Measurements from ENCODE around the gene PXMP4. TPM values are rescaled to one million over a fixed set of nuclear protein-coding genes. Genes with fewer than 3 reads are reported as not detected.

PXMP4 gene
- total RNA-seq, 1 experiment from 2014 or later, result 1.3 TPM

DNA sequence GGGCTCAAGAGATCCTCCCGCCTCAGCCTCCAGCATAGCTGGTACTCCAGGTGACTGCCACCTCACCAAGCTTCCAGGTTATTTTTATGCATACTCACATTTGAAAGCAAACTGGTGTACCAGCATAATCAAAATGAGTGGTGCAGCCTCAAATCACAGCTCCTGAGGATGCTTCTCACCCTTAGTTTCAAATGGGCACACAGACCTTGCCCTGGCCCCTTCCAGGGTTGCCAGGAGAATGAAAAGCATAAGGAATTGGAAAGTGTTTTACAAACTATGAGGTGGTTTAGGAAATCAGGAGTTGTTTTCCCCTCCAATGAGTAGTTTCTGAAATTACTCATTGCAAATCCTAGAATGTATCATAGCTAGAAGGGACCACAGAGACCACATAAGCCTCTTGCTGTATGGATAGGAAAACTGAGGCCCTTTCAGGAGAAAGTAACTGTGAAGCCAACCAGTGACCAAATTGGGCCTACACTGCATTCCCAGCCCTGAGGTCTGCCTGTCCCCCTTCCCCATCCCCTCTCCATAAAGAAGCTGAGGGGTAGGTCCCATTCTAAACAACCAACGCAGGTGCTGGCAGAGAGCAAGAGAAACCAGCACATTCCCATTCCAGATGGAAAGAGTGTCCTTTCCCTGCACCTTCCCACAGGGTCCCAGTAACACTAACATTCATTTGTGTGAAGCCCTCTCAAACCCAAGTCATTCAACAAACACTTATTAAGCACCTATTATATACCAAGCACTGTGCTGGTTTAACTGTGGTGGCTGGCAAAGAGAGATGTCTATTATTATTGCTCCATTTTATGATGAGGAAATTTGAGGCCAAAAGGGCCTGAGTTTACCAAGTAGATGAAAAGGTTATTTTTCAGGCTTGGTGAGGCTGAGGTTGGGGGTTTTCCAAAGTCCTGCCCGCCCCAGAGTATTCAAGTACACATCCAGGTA, 31.8 kb downstream of the PXMP4 start:
- DNase-seq (ENCODE audit: low spot score), result no peak
- in situ Hi-C loops (cut with HindIII; ENCODE audit: low sequenced_read_pairs), result no loop called here

DNA sequence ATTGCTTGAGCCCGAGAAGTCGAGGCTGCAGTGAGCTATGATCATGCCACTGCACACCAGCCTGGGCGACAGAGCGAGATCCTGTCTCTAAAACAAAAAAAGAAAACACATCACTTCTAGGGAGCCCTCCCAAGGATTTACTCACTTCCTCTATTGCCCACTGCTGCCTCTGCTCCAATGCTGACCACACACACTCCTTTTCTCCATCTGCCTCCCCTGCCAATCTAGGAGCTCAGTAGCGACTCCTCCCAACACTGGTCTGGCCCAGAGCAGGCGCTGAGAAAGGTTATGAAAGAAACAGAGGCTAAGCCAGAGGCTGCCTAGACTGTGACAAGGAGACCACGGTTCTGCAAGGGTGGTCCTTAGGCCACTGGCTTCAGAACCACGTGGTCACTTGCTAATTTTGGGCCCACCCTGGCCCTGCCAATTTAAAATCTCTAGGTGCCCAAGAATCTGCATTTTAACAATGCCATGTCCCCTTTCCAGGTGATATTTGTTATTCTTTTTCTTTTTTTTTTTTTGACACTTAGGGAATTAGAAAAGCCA, 32.7 kb downstream of the PXMP4 start:
- DNase-seq (ENCODE audit: low spot score), result no peak
- in situ Hi-C loops (cut with HindIII; ENCODE audit: low sequenced_read_pairs), result no loop called here

DNA sequence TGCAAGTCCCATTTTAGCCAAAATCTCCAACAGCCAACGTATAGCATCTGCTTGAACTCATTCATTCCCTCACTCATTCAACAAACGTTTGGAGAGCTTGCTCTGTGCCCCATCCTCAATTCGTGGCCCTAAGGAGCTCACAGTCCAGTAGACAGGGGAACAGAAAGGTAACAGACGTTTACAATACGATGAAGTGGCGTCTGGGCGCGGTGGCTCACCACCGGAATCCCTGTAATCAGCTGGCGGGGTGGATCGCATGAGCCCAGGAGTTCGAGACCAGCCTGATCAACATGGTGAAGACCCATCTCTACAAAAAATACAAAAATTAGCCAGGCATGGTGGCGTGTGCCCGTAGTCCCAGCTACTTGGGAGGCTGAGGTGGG, 33.1 kb downstream of the PXMP4 start:
- DNase-seq (ENCODE audit: low spot score), result no peak
- in situ Hi-C loops (cut with HindIII; ENCODE audit: low sequenced_read_pairs), result no loop called here

DNA sequence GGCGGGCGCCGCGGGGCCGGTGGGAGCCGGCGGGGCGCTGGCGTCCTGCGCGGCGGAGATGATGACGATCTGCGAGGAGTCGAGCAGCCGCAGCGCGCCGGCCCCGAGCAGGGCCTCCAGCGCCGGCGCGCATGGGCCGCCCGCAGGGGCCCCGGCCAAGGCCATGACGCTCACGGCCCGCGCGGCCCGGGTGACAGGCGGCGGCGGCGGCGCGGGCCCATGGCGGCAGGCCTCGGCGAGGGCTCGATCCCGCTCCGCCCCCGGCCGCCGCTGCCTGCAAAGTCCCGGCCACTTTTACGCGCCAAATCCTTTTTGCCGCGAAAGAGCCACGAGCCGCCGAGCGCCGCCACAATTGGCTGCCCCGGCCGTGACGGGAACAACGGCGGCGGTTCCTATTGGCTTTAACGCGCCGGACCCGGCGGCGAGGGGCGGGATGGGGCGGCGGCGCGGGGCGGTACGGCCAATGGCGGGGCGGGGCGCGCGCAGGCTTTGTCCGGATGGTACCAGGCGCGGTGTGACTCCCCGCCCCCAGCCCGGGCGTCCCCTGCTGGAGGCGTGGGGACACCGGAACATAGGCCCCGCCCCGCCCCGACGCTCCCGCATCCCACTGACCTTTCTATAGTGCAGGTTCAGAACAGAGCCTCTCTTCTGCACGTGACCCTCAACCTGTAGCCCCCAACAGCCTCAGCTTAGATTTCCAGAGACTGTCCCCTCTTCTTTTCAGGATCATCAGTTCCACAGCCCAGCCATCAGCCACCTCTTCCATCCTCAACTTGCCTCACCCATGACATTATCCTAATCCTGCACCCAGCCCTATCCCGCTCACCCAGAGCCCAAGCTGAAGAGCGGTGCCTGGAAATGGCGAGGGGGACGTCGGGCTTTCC, 33.8 kb downstream of the PXMP4 start, which contains the start of gene E2F1:
Gene E2F1, minus strand, starts transcription at position 286 of the 884 bp plus-strand sequence. Its CDS starts 121 bp downstream, at position 165.
- peak; percentile 91 for DNase-seq (ENCODE audit: low spot score)
- in situ Hi-C loops (cut with HindIII; ENCODE audit: low sequenced_read_pairs), result no loop called here

DNA sequence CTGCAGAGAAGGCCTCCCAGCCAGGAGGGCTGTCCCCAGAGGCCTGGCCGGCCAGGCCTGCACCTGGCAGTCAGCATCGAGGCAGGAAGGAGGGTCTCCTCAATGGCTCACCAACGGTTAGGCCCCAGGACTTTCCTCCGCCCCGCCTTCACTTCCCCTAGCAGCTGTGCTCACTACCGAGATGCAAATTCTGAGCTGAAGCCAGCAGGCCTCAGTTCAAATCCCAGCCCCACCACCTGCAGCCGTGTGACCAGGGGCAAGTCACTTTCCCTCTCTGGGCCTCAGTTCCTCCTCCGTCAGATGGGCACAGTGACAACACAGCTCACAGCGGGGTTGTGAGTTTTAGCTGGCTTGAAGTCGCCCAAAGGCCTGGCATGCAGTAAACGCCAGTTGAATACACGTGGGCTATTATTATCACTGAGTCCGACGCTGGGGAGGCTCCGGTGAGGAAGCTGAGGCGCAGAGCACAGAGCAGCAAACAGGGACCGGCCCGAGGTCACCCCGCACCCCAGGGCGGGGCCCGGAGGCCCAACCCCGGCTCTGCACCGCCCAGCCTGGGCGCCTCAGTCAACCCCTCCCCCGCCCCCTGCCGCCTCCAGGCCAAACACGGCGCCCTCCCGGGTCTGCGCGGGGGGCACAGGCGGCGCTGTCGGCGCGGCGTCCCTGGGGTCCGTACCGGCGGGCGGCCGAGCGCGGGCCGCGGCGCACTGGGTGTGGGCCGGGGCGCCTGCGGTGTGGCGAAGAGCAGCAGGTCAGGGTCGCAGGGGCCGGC, 34.6 kb downstream of the PXMP4 start:
- DNase-seq (ENCODE audit: low spot score), result no peak
- in situ Hi-C loops (cut with HindIII; ENCODE audit: low sequenced_read_pairs), result no loop called here

DNA sequence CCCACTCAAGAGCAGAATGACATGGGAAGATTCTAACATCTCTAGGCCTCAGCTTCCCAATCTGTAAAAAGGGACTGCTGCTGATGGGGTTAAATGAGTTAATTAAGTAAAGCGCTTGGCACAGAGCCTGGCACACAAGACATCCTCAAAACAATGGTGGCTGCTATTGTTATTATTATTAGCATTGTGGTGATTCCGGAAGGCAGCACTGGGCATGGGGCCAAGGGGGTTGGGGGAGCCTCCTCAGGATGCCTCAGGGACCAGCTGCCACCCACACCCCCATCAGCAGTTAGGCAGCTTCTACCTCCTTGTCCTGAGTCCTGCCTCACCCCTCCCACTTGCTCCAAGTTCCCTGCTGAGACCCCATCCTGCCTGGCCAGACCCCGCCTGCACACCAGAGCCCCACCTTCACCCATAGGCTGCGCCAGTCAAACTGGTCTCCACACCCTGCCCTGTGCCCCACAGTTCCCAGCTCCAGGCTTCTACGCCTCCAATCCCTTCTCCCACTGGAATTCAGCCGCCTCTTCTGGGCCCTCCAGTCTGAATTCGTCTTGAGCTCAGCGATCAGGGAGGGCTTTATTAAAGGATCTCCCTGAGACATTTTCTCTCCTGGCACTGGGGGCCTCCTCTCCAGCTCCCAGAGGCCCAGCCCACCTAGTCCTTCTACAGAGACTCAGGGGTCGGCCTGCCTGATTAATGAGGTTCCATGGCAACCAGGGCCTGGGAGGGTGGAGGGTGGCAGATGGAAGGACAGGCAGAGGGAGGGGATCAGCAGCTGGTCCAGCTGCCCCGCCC, 35.4 kb downstream of the PXMP4 start:
- DNase-seq (ENCODE audit: low spot score), result no peak
- in situ Hi-C loops (cut with HindIII; ENCODE audit: low sequenced_read_pairs), result no loop called here

DNA sequence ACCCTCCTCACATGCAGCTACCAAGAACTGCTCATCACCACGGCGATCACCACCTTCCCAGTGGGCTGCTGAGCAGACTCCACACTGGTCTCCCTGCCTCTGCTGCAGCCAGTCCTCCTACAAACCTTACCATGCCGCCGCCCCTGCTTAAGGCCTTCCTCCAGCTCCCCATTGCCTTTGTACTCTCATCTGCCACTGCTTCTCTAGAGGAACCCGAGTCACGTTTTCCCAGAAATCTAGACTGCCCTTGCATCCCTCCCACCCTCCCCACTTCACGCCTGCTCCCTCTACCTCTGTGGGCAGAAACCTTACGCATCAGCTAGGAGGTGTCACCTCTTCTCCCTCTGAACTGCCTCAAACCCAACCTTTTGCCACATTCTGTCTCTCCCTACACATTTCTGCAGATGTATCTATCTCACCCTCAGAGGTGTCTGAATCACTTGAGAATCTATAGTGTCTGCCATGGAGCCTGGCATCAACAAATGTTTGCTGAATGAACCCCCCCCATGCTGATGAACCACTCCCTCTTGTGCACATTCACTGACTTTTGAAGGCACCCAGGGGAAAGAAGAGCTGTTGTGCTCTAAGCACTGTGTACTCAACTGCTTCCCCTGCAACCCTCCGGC, 38.3 kb downstream of the PXMP4 start:
- DNase-seq (ENCODE audit: low spot score), result no peak
- in situ Hi-C loops (cut with HindIII; ENCODE audit: low sequenced_read_pairs), result no loop called here

DNA sequence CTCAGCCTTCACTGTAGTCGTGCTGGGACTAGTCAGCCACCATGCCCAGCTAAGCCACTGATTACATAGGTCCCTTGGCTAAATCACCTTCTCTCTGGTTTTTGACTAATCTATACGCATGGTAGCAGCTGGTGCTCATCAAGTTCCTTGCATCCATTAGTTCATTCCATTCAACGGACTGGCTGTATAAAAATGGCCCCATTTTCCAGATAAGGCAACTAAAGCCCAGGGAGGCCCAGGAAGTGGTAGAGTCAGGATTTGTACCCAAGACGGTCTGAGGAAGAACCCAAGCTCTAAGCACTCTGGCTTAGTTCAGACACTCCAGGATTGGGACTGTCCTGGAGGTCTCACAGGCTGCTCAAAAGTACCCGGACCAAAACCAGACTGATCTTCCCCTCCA, 38.8 kb downstream of the PXMP4 start:
- in situ Hi-C loops (cut with HindIII; ENCODE audit: low sequenced_read_pairs), result no loop called here
- no peak for DNase-seq (ENCODE audit: low spot score)

DNA sequence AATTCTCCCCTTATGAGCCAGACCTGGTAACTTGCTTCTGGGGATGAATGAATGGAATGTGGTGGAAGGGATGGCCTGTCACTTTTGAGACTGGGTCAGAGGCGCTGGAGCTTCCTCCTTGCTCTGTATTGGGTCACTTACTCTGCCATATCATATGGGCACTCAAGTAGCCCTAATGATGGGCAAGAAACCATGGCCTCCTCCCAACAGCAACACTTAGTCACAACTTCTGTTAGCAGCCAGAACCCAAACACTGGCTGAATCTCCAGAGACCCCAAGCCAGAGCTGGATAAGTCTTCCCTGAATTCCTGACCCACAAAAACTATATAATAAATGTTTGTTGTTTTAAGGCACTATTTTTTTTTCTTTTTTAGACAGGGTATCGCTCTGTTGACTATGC, 39.4 kb downstream of the PXMP4 start:
- in situ Hi-C loops (cut with HindIII; ENCODE audit: low sequenced_read_pairs), result no loop called here
- no peak for DNase-seq (ENCODE audit: low spot score)

DNA sequence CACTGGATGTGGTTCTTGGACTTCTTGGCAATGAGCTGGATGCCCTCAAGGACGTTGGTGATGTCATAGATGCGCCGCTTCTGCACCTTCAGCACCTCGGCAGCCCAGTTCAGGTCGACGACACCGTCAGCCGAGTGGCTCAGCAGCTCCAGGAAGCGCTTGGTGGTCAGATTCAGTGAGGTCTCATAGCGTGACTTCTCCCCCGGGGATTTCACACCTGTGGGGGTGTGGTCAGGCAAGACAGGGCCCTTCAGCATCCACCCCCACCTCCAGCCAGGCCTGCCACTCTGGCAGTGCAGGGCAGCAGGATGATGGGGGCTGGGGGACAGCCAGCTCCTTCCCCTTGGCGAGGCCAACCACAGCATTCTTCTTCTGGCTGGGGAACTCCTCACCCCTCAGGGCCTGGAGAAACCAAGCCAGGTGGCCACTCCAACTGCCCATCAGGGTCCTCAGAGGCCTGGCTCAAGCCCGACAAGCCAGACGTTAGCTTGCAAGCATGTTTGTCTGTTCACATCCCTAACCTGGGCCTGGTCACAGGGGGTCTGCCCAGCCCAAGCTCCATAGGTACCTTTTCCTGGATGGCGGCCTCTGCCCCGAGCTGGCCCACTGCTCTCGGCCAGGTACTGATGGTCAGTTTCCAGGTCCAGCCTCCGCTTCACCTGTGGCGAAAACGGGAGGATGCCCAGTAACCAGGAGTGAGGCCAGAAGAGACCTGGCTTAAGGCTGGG, 40.2 kb downstream of the PXMP4 start:
- no peak for DNase-seq (ENCODE audit: low spot score)
- in situ Hi-C loops (cut with HindIII; ENCODE audit: low sequenced_read_pairs), result no loop called here

DNA sequence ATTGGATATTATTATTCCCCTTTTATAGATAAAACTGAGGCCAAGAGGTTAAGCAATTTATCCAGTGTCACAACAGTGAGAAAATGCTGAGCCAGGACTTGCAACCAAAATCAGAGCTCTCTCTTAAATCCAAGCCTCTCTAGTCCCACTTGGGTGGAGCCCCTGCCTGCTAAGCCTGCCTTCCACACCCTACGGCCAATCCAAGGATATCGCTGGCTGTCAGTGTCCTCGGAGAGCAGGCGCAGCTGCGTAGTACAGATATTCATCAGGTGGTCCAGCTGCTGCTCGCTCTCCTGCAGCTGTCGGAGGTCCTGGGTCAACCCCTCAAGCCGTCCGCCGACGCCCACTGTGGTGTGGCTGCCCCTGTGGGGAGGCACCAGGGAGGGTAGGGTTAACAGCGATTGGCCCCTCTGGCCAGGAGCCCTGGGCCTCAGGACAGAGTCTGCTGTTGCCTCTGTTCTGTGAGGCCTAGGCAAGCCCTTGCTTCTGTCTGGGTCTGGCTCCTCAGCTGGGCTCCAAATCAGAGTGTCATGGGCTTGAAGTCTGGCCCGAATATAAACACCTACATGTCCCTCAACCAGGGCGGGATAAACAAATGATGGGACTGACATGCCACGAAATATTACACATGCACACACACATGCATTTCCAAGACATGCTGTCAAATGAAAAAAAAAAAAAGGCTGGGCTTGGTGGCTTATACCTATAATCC, 42.0 kb downstream of the PXMP4 start:
- no peak for DNase-seq (ENCODE audit: low spot score)
- in situ Hi-C loops (cut with HindIII; ENCODE audit: low sequenced_read_pairs), result no loop called here

DNA sequence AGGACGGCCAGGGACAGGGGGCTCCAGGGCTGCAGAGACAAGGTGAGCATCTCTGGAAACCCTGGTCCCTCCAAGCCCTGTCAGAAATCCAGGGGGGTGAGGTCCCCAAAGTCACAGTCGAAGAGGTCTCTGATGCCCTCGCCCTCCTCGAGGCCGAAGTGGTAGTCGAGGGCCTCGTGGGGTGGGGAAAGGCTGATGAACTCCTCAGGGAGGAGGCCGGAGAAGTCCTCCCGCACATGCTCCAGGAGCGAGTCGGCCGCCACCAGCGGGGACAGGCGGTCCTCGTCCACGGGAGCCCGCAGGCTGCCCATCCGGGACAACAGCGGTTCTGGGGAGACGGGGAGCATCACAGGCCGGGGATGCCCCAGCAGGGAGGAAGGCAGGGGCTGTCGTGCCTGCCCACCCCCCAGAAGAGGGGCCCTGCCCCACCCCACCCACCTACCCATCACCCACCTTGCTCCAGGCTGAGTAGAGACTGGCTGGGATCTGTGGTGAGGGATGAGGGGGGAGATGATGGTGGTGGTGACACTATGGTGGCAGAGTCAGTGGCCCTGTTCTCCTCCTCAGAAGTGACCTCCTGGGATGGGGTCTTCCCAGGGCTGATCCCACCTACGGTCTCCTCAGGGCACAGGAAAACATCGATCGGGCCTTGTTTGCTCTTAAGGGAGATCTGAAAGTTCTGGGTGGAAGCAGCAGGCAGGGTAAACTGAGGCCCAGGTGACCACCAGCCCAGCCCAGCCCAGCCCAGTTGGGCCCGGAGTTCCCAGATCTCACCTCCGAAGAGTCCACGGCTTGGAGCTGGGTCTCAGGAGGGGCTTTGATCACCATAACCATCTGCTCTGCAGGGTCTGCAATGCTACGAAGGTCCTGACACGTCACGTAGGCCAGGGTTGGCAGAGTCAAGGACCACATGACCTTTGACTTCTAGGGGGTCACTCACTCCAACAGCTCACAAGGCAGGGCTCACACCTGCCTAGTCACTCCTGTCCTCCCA, 43.2 kb downstream of the PXMP4 start:
- in situ Hi-C loops (cut with HindIII; ENCODE audit: low sequenced_read_pairs), result no loop called here
- no peak for DNase-seq (ENCODE audit: low spot score)

DNA sequence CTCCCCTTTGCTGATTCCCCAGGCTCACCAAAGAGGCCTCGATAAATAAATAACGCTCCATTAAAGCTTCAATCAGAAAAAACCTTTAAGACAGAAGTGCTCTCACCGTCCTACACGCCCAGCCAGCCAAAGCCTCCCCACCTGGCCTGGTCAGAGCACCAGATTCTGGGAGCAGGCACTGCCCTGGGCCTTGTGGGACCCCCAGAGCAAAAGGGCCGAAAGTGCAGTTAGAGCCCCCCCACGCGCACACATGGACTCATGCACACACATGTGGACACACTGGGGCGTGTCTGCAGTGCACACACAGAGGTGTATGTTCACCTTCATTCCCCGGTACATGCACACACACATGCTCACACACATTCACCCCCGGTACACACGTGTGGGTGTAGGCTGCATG, 44.0 kb downstream of the PXMP4 start:
- no peak for DNase-seq (ENCODE audit: low spot score)
- in situ Hi-C loops (cut with HindIII; ENCODE audit: low sequenced_read_pairs), result no loop called here

DNA sequence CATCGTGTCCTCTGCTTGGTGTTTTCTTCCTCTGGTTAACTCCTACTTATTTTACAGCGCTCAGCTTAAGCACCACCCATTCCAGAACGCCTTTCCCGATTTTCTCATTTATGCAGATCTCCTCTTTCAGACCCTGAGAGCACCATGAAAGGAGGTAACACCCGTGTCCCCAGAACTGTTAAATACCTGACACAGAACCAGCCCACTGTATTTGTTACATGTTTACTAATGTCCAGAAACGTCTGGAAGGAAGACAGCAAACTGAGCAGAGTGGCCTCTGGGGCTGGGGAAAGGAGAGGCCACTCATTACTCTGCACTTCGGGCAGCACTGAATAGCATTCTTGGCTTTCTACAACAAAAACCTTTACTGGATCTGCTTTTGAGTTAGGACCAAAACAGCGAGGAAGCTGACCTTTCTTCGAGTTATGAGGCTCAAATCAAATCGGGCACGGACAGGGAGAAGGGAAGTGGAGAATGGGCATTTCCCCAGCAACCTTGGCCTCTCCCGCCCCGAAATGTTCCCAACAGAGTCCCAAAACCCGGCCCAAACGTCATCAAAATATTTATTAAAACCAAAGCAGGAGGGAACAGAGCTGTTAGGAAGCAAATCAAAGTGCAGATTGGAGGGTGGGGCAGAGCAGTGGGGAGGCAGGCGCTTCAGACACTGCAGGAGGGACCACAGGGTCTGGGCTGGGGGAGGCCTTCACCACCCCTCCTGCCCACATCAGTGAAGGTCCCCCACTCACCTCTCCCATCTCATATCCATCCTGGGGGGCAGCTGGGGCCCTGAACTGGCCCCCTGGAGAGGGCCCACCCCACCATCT, 44.8 kb downstream of the PXMP4 start:
- in situ Hi-C loops (cut with HindIII; ENCODE audit: low sequenced_read_pairs), result no loop called here
- DNase-seq (ENCODE audit: low spot score), result no peak
